ENCODE measurements around the gene CRTAP.

- TF ChIP-seq POLR2A (IDR thresholded peaks at IDR 0.05): no peak
- TF ChIP-seq, protein P1, sequence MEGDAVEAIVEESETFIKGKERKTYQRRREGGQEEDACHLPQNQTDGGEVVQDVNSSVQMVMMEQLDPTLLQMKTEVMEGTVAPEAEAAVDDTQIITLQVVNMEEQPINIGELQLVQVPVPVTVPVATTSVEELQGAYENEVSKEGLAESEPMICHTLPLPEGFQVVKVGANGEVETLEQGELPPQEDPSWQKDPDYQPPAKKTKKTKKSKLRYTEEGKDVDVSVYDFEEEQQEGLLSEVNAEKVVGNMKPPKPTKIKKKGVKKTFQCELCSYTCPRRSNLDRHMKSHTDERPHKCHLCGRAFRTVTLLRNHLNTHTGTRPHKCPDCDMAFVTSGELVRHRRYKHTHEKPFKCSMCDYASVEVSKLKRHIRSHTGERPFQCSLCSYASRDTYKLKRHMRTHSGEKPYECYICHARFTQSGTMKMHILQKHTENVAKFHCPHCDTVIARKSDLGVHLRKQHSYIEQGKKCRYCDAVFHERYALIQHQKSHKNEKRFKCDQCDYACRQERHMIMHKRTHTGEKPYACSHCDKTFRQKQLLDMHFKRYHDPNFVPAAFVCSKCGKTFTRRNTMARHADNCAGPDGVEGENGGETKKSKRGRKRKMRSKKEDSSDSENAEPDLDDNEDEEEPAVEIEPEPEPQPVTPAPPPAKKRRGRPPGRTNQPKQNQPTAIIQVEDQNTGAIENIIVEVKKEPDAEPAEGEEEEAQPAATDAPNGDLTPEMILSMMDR (IDR thresholded peaks at IDR 0.05): no peak
Measured at GRCh38 chr3:33099701-33100100, 14.1 kb upstream of the CRTAP start.
